ENCODE data around the gene CYP2F1. TPM values are rescaled to one million over a fixed set of nuclear protein-coding genes. Genes with fewer than 3 reads are reported as not detected.

Gene CYP2F1
- total and polyA plus RNA-seq, 4 donors = not detected

GRCh38 chr19:41106177-41106576 lies 8.1 kb upstream of the CYP2F1 start:
- H3K36me3 ChIP-seq (ENCODE audit: control insufficient read depth in 4 of 4, insufficient read depth in 3 of 4, low read depth in 1 of 4, low read length in 3 of 4) = no peaks in the 10 kb centered on the region
- WGBS = 86% methylated on average over 3 of the region's 3 CpGs
- no peak for DNase-seq (ENCODE audit: low spot score)

GRCh38 chr19:41111296-41111695 lies 2.9 kb upstream of the CYP2F1 start:
- no peaks in the 10 kb centered on the region for H3K36me3 ChIP-seq (ENCODE audit: control insufficient read depth in 4 of 4, insufficient read depth in 3 of 4, low read depth in 1 of 4, low read length in 3 of 4)
- peaks cover 0 to 3% (median 0%) of the 10 kb centered on the region in 4 donors for H3K27me3 ChIP-seq (ENCODE audit: control insufficient read depth in 4 of 4, insufficient read depth in 4 of 4, low read length in 3 of 4)
- WGBS = 91% methylated on average over 9 of the region's 9 CpGs
- H3K4me3 ChIP-seq (ENCODE audit: low read depth in 1 of 3, low read length in 3 of 3) = no peak overlapping the region
- H3K4me1 ChIP-seq (ENCODE audit: control insufficient read depth in 4 of 4, insufficient read depth in 4 of 4, low read length in 3 of 4) = no peaks in the 10 kb centered on the region
- no peak for DNase-seq (ENCODE audit: low spot score)
- H3K27ac ChIP-seq (ENCODE audit: low read depth in 1 of 2, low read length in 2 of 2) = no peak overlapping the region
- H3K9ac ChIP-seq (ENCODE audit: low read depth in 1 of 2, low read length in 2 of 2) = no peak overlapping the region
- no peaks in the 10 kb centered on the region for H3K9me3 ChIP-seq (ENCODE audit: control insufficient read depth in 4 of 4, low read length in 3 of 4)
- TF ChIP-seq HNF4G (IDR thresholded peaks at IDR 0.05) = no peak
- no peak for TF ChIP-seq RXRA (IDR thresholded peaks at IDR 0.05)
- TF ChIP-seq ZBTB33 (IDR thresholded peaks at IDR 0.05) = no peak
- TF ChIP-seq EGR1 (IDR thresholded peaks at IDR 0.05; ENCODE audit: low read depth in 2 of 2) = no peak
- TF ChIP-seq GABPA (IDR thresholded peaks at IDR 0.05 in 1 of 2, conservative IDR thresholded peaks at IDR 0.05 in 1 of 2) = no peak
- TF ChIP-seq YY1 (IDR thresholded peaks at IDR 0.05) = no peak
- TF ChIP-seq, protein P1, sequence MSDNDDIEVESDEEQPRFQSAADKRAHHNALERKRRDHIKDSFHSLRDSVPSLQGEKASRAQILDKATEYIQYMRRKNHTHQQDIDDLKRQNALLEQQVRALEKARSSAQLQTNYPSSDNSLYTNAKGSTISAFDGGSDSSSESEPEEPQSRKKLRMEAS (IDR thresholded peaks at IDR 0.05) = no peak
- TF ChIP-seq SP1 (IDR thresholded peaks at IDR 0.05) = no peak

More at GRCh38 chr19:41106177-41106576, 8.1 kb upstream of the CYP2F1 start:
- no peaks in the 10 kb centered on the region for H3K27me3 ChIP-seq (ENCODE audit: control insufficient read depth in 4 of 4, insufficient read depth in 4 of 4, low read length in 3 of 4)
- no peak for TF ChIP-seq HNF4G (IDR thresholded peaks at IDR 0.05)
- no peak for TF ChIP-seq FOXA1 (IDR thresholded peaks at IDR 0.05)
- TF ChIP-seq YY1 (IDR thresholded peaks at IDR 0.05) = no peak
- TF ChIP-seq RAD21 (IDR thresholded peaks at IDR 0.05) = no peak
- no peak for TF ChIP-seq EGR1 (IDR thresholded peaks at IDR 0.05; ENCODE audit: low read depth in 2 of 2)
- TF ChIP-seq GABPA (IDR thresholded peaks at IDR 0.05 in 1 of 2, conservative IDR thresholded peaks at IDR 0.05 in 1 of 2) = no peak
- no peak for TF ChIP-seq FOXA2 (IDR thresholded peaks at IDR 0.05)
- no peak for TF ChIP-seq RXRA (IDR thresholded peaks at IDR 0.05)
- no peak for TF ChIP-seq SP1 (IDR thresholded peaks at IDR 0.05)
- TF ChIP-seq, protein P1 (IDR thresholded peaks at IDR 0.05) = no peak
- no peak for TF ChIP-seq NR2F2 (IDR thresholded peaks at IDR 0.05)
- no peak for TF ChIP-seq TAF1 (conservative IDR thresholded peaks at IDR 0.05)
- no peak for TF ChIP-seq HNF4A (conservative IDR thresholded peaks at IDR 0.05)
- TF ChIP-seq, protein P2, sequence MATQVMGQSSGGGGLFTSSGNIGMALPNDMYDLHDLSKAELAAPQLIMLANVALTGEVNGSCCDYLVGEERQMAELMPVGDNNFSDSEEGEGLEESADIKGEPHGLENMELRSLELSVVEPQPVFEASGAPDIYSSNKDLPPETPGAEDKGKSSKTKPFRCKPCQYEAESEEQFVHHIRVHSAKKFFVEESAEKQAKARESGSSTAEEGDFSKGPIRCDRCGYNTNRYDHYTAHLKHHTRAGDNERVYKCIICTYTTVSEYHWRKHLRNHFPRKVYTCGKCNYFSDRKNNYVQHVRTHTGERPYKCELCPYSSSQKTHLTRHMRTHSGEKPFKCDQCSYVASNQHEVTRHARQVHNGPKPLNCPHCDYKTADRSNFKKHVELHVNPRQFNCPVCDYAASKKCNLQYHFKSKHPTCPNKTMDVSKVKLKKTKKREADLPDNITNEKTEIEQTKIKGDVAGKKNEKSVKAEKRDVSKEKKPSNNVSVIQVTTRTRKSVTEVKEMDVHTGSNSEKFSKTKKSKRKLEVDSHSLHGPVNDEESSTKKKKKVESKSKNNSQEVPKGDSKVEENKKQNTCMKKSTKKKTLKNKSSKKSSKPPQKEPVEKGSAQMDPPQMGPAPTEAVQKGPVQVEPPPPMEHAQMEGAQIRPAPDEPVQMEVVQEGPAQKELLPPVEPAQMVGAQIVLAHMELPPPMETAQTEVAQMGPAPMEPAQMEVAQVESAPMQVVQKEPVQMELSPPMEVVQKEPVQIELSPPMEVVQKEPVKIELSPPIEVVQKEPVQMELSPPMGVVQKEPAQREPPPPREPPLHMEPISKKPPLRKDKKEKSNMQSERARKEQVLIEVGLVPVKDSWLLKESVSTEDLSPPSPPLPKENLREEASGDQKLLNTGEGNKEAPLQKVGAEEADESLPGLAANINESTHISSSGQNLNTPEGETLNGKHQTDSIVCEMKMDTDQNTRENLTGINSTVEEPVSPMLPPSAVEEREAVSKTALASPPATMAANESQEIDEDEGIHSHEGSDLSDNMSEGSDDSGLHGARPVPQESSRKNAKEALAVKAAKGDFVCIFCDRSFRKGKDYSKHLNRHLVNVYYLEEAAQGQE (IDR thresholded peaks at IDR 0.05) = no peak
- TF ChIP-seq, protein P3, sequence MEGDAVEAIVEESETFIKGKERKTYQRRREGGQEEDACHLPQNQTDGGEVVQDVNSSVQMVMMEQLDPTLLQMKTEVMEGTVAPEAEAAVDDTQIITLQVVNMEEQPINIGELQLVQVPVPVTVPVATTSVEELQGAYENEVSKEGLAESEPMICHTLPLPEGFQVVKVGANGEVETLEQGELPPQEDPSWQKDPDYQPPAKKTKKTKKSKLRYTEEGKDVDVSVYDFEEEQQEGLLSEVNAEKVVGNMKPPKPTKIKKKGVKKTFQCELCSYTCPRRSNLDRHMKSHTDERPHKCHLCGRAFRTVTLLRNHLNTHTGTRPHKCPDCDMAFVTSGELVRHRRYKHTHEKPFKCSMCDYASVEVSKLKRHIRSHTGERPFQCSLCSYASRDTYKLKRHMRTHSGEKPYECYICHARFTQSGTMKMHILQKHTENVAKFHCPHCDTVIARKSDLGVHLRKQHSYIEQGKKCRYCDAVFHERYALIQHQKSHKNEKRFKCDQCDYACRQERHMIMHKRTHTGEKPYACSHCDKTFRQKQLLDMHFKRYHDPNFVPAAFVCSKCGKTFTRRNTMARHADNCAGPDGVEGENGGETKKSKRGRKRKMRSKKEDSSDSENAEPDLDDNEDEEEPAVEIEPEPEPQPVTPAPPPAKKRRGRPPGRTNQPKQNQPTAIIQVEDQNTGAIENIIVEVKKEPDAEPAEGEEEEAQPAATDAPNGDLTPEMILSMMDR (IDR thresholded peaks at IDR 0.05; ENCODE audit: low read depth, low read length, missing input control) = no peak
- TF ChIP-seq ZBTB33 (IDR thresholded peaks at IDR 0.05) = no peak
- no peak overlapping the region for H3K27ac ChIP-seq (ENCODE audit: low read depth in 1 of 2, low read length in 2 of 2)
- no peaks in the 10 kb centered on the region for H3K4me1 ChIP-seq (ENCODE audit: control insufficient read depth in 4 of 4, insufficient read depth in 4 of 4, low read length in 3 of 4)
- H3K9ac ChIP-seq (ENCODE audit: low read depth in 1 of 2, low read length in 2 of 2) = no peak overlapping the region
- H3K4me3 ChIP-seq (ENCODE audit: low read depth in 1 of 3, low read length in 3 of 3) = no peak overlapping the region
- no peaks in the 10 kb centered on the region for H3K9me3 ChIP-seq (ENCODE audit: control insufficient read depth in 4 of 4, low read length in 3 of 4)

All from liver (tissue), 9 donors.